HepG2 (cell line): ENCODE data around the gene SLC27A1. TPM values are rescaled to one million over a fixed set of nuclear protein-coding genes. Genes with fewer than 3 reads are reported as not detected.

Source experiments
- ATAC-seq: fragments of 200-7000 bp; cut with Tn5 transposase; 3 replicates; pipeline ENCODE4 v1.9.1; 2020; ENCODE audit warnings: mild to moderate bottlenecking, moderate library complexity
- BruUV-seq: library from RNA; stranded (reverse); fragments of 400-500 nt; replicated peaks from 2 replicates; lab custom pipeline; 2021; lab: Mats Ljungman, UMichigan
- CTCF ChIA-PET: fragments of 300-600 bp; formaldehyde crosslinking; extraction: SDS; loops from one replicate; lab custom pipeline; 2021; ENCODE audit warnings: low total read pairs, inconsistent platforms, low intra/inter-chr PET ratio; lab: Yijun Ruan, JAX
- POLR2A ChIA-PET: fragments of 350-600 bp; sonication (Branson Sonifier 250); formaldehyde crosslinking; loops from one replicate; lab custom pipeline; 2020; ENCODE audit warnings: antibody characterized with exemption, inconsistent platforms; lab: Yijun Ruan, JAX
- DNase-seq: peaks from one replicate; pipeline ENCODE4 v3.0.0-alpha.2; 2015; ENCODE audit warnings: low spot score
- FAIRE-seq: peaks from 3 replicates; lab custom pipeline; 2011; peaks lifted over from hg19 to GRCh38; lab: Jason Lieb, UNC
- H2AFZ ChIP-seq: one replicate; pipeline ENCODE4 v1.6.1; 2011; ENCODE audit warnings: low read length, inconsistent platforms
- H3K27ac ChIP-seq: fragments of 300-600 bp; 3 replicates; pipeline ENCODE4 v1.8.0; 2011; ENCODE audit warnings: mixed run types, mild to moderate bottlenecking, mixed read lengths, low read length, inconsistent platforms; ENCODE audit not compliant: insufficient read depth; ENCODE audit errors: extremely low read length
- H3K27me3 ChIP-seq, 2 experiments: fragments of 200-600 bp in 1 of 2; 2 replicates in 1 of 2; 3 replicates in 1 of 2; pipeline versions ENCODE4 v1.6.0 to v1.8.0; 2011; ENCODE audit warnings: low read length in 2 of 2, mild to moderate bottlenecking in 2 of 2, moderate library complexity in 2 of 2, inconsistent platforms in 1 of 2; ENCODE audit not compliant: insufficient read depth in 2 of 2, control insufficient read depth in 1 of 2
- H3K36me3 ChIP-seq, 2 experiments: fragments of 200-600 bp in 1 of 2; replicated peaks in 1 of 2; 2 replicates in 1 of 2; 3 replicates in 1 of 2; pipeline versions ENCODE4 v1.5.1 to v1.8.0; 2011; ENCODE audit warnings: low read length in 2 of 2, inconsistent platforms in 1 of 2; ENCODE audit not compliant: insufficient read depth in 2 of 2, control insufficient read depth in 1 of 2
- H3K4me1 ChIP-seq: 2 replicates; pipeline ENCODE4 v1.5.1; 2012; ENCODE audit warnings: low read length, inconsistent platforms; ENCODE audit not compliant: insufficient read depth
- H3K4me2 ChIP-seq: 2 replicates; pipeline ENCODE4 v1.6.0; 2011; ENCODE audit warnings: low read depth, low read length, inconsistent platforms
- H3K4me3 ChIP-seq, 3 experiments: fragments of 200-600 bp in 1 of 3; sonication (generic), shearing (Covaris generic) in 1 of 3; replicated peaks in 1 of 3; 2 replicates each; pipeline ENCODE4 v1.5.1; 2011 to 2016; ENCODE audit warnings: low read length in 3 of 3, inconsistent platforms in 2 of 3, low read depth in 2 of 3, mild to moderate bottlenecking in 2 of 3, control low read depth in 1 of 3, mixed read lengths in 1 of 3; ENCODE audit not compliant: insufficient read depth in 1 of 3
- H3K79me2 ChIP-seq: one replicate; pipeline ENCODE4 v1.6.1; 2011; ENCODE audit warnings: low read length, inconsistent platforms; ENCODE audit not compliant: insufficient read depth
- H3K9ac ChIP-seq: 2 replicates; pipeline ENCODE4 v1.6.0; 2011; ENCODE audit warnings: mild to moderate bottlenecking, low read depth, low read length, inconsistent platforms; ENCODE audit not compliant: insufficient read depth
- H3K9me3 ChIP-seq: 2 replicates; pipeline ENCODE4 v1.5.1; 2012; ENCODE audit warnings: mild to moderate bottlenecking, low read length
- H4K20me1 ChIP-seq: 2 replicates; pipeline ENCODE4 v1.6.0; 2011; ENCODE audit warnings: inconsistent platforms, mild to moderate bottlenecking, low read length, moderate library complexity; ENCODE audit not compliant: insufficient read depth
- CEBPG ChIP-seq: IDR thresholded peaks from 2 replicates; pipeline ENCODE4 v1.6.1; 2016
- HDAC1 ChIP-seq: sonication (generic); formaldehyde crosslinking; IDR thresholded peaks from 2 replicates; pipeline ENCODE4 v1.5.1; 2020; ENCODE audit warnings: mild to moderate bottlenecking, missing genetic modification reagents
- HMG20A ChIP-seq: IDR thresholded peaks from 2 replicates; pipeline ENCODE4 v1.6.1; 2016; ENCODE audit warnings: borderline replicate concordance
- ZNF687 ChIP-seq: sonication (generic); formaldehyde crosslinking; IDR thresholded peaks from 2 replicates; pipeline ENCODE4 v1.5.1; 2020; ENCODE audit warnings: mild to moderate bottlenecking, missing genetic modification reagents, moderate library complexity
- ZNF879 ChIP-seq: sonication (generic); formaldehyde crosslinking; IDR thresholded peaks from 2 replicates; pipeline ENCODE4 v1.8.1; 2023; ENCODE audit warnings: missing genetic modification reagents
- WGBS: methylation state at CpG from one replicate; pipeline ENCODE4 v1.1.6; 2017; ENCODE audit warnings: low lambda C conversion rate; 5-methylcytosine and 5-hydroxymethylcytosine counted together
- in situ Hi-C: cut with HindIII; loops from 2 replicates; pipeline ENCODE4 v1.10.0; 2017; ENCODE audit warnings: low pct_unique_long_range_greater_than_20kb; ENCODE audit not compliant: extremely low pct_ligation_motif_present
- intact Hi-C: fragments of 100-400 bp; cut with micrococcal nuclease; formaldehyde crosslinking; loops from one replicate; pipeline ENCODE4 v1.10.0; 2022; ENCODE audit not compliant: unreplicated experiment
- polyA plus RNA-seq, 8 experiments: library from polyadenylated mRNA; depleted of rRNA in 3 of 8; stranded (reverse) in 7 of 8; unstranded in 1 of 8; fragments of >200 nt; fragmentation: Illumina TruSeq in 4 of 8; extraction: Trizol in 4 of 8; gene quantifications; 2 replicates each; pipeline versions ENCODE4 v1.2.1 to v1.2.3, GENCODE V29; 2011 to 2016; ENCODE audit warnings: low read depth in 4 of 8, missing spikeins in 1 of 8, mixed read lengths in 1 of 8; ENCODE audit not compliant: insufficient read depth in 1 of 8
- total RNA-seq, 5 experiments: library from RNA; depleted of rRNA; stranded (reverse); fragments of >200 nt; fragmentation: Illumina TruSeq; extraction: Trizol; gene quantifications; 2 replicates each; pipeline ENCODE4 v1.2.3, GENCODE V29; 2016; ENCODE audit warnings: low read depth in 1 of 5

SLC27A1 gene
- total and polyA plus RNA-seq, 2 of the 13 experiments (the other 11 are each of a cell fraction or from before 2014, with no cell fraction given): 4.1 to 8.8 TPM

DNA sequence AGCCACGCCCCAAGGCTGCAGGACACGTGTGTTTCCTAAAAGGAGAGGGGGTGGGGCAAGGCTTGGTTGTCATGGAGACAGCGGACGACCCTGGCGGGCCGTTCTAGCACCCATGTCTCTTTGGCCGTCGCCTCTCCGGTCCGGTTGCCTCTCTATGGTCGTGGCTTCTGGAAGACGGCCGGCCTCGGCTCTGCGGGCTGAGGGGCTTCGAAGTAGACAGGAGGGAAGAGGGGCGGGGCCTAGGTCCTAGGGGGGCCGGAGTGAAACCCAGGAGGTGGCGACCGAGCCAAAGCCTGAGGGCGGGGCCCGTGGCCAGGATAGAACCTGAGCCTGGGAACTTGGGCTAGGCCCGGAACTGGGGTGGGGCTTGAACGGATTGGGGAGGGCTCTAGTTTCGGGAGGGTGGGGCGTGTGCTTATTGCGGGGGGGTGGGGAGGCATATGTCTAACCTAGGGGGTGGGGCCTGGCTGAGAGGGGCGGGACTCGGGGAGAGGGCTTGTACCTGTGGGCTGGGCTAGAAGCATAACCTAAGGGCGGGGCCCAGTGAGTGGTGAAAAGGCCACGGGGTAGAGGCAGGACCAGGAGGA is 750 bp upstream of the SLC27A1 start (continued):
- TF ChIP-seq HMG20A (no peak), HDAC1 (0 out of 2 replicates have a peak, but pooled peaks have one; percentile 25), CEBPG (no peak)

- in situ Hi-C loops (no loop called here), intact Hi-C loops (no loop called here)
- Histone ChIP-seq H3K79me2 (peaks cover 9% of the 10 kb centered on the region), H3K9me3 (no peaks in the 10 kb centered on the region), H2AFZ (no peak overlapping the region), H3K27me3 (peaks cover 0 to 10% of the 10 kb centered on the region in 2 experiments; a peak in 2 of 5 replicates), H3K36me3 (peaks cover 0 to 2% of the 10 kb centered on the region in 2 experiments; a peak in 1 of 5 replicates), H3K9ac (peak overlapping the region; percentile 69), H4K20me1 (no peaks in the 10 kb centered on the region), H3K27ac (no peak overlapping the region), H3K4me1 (peaks cover 66% of the 10 kb centered on the region), H3K4me3 (peak overlapping the region; percentile 76 to 97 (median 85)), H3K4me2 (peak overlapping the region; percentile 95)
- 64% methylated on average over 9 of the region's 12 CpGs for WGBS
- CTCF ChIA-PET: no interaction called here
- TF ChIP-seq ZNF879 (CRISPR knock-in tag) (no peak), ZNF687 (peak; percentile 38)
- ATAC-seq (no peak), FAIRE-seq (no peak), DNase-seq (no peak)
- TSS peak; percentile 49 for BruUV-seq
- POLR2A ChIA-PET: interaction anchor here (1.2 to 2.0 kb wide), 2 partner anchors 27 to 66 kb away, joined by 3 to 5 read pairs; partner anchors contain the start of gene BST2
Measured at GRCh38 chr19:17471410-17472125, 1.2 kb downstream of the SLC27A1 start.
